Measurements from ENCODE around the gene TOP2A.

- TF ChIP-seq CTCF (IDR thresholded peaks at IDR 0.05) (no peak), POLR2AphosphoS5 (IDR thresholded peaks at IDR 0.05) (no peak)
Measured at GRCh38 chr17:40463122-40463550, 45.4 kb upstream of the TOP2A start.

Measured in gastroesophageal sphincter (tissue), 3 donors.